HG03175 (cell line): ENCODE data around the gene PSMG1.

Experiments
- ATAC-seq: cut with Tn5 transposase; IDR thresholded peaks from one replicate; pipeline ENCODE4 v1.9.1; 2021; ENCODE audit warnings: mild to moderate bottlenecking, moderate library complexity; ENCODE audit not compliant: unreplicated experiment

Gene PSMG1

DNA sequence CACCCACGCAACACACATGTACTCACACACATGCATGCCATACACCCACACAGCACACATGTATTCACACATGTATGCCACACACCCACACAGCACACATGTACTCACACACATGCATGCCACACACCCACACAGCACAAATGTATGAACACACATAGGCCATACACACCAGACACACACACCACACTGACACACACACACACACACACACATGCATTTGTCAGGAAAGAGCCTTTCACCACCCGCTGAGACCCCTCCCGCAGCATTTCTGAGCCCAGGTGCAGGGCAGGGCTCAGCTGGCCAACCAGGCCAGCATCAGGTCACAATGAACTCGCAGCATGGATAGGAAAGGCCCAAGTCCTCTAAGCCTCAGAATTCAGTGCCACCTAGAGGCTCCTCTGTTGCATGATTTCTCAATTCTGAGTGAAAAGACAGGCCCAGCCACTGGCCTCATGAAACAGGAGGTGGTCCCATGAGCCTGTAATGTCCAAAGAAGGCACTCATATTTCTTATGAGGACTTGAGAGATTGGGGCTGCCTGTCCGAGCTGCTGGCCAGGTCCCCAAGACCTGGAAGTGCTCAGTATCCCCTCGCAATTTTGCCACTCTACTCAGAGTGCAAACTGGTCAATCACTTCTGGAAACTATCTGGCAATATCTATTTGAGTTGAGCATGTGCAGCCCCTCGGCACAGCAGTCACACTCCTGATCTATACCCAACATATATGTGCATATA, 57.3 kb downstream of the PSMG1 start:
- ATAC-seq = no peak
